ENCODE data around the gene PDZD4.
"Not testable (repeated sequence)": the region's sequence is repeated elsewhere in the genome, so short reads cannot be mapped to it uniquely, and the experiment has no call there.

The PDZD4 gene

GRCh38 chrX:153831429-153832150 lies 1.2 kb upstream of the PDZD4 start:
- DNase-seq = no peak

GRCh38 chrX:153830640-153831428 lies 490 bp upstream of the PDZD4 start:
- no peak for DNase-seq

DNA sequence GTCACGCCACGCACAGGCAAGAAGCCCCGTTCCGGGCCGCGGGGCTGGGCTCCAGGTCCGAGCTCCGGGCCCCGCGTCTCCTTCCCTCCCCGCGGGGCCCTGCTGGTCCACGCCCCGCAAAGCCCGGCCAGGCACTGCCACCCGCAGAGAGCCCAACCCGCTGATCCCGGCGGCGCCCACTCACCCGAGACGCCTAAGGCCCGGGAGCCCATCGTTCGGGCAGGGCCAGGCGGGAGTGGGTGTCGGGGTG lies 870 bp downstream of the PDZD4 start:
- no peak for DNase-seq

- DNase-seq = peak; percentile 21
Measured at GRCh38 chrX:153828723-153829548, 1.4 kb downstream of the PDZD4 start.

GRCh38 chrX:153828308-153828707 lies 2.0 kb downstream of the PDZD4 start:
- no peak for DNase-seq

DNA sequence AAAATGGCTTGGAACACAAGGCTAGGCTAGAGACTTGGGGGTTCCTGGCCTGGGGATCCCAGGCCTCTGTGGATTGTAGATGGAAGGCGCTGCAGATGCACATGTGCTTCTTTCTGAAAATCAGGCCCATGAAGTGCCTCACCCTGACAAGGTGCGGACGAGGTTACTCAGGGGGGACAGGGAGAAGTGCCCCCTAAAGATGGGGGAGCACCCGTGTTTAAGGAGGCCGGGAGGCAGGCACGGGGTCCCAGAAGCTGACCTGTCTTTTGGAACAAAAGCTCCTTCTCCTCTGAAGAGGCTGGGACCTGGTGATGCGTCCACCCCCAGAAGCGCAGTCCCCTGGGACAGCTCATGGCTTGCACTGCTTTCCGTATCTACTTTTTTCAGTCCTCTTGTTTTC lies 2.4 kb downstream of the PDZD4 start:
- DNase-seq = no peak

- DNase-seq = no peak
Measured at GRCh38 chrX:153827016-153827415, 3.3 kb downstream of the PDZD4 start.

- no peak for DNase-seq
Measured at GRCh38 chrX:153825042-153825441, 5.3 kb downstream of the PDZD4 start.

- no peak for DNase-seq
Measured at GRCh38 chrX:153824348-153824747, 6.0 kb downstream of the PDZD4 start.

- DNase-seq = no peak
Measured at GRCh38 chrX:153821066-153821465, 9.3 kb downstream of the PDZD4 start.

DNA sequence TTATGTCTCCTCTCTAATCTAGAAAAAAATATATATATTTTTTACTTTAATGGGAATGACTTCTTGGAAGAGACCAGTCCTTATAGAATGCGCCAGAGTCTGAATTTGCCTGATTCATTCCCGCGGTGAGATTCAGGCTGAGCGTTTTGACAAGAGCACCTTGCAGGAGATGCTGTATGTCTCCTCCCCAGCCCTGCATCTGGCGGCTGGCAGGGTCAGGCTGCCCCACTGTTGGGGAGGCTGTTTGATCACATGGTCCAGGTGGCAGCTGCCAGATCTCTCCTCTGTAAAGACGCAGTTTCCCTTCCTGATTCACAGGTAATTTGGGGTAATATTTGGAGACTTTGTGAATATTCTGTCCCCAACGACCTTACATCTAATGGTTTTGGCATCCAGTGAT lies 9.7 kb downstream of the PDZD4 start:
- no peak for DNase-seq

DNA sequence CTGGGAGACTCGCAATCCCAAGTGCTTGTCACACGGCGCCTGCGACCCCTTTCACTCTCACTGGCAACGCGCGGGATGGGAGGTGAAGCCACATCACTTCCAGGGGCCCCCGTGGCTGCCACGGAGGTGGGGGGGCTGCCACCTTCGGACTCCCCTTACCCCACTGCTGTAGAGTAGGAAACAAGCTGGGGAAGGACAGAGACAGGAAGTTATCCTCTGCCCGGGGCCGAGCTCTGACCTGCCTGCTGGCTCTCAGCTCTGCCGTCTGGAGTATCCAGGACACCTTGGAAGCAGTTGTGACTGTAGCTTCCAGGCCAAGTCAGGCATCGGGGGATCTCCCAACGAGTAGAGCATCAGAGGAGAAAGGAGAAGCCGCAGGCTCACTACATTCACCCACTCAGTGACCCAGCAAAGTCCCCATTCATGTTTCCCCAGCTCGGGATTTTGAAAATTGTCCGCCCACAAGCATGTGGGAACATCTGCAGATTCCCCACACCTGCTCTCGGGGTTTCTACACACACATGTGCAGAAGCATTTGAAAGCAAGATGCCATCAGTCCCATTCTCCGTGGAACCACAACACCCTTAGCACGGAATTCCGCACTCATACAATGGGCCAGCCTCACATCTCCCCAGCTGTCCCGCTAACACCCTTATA lies 10.8 kb downstream of the PDZD4 start:
- DNase-seq = no peak

DNA sequence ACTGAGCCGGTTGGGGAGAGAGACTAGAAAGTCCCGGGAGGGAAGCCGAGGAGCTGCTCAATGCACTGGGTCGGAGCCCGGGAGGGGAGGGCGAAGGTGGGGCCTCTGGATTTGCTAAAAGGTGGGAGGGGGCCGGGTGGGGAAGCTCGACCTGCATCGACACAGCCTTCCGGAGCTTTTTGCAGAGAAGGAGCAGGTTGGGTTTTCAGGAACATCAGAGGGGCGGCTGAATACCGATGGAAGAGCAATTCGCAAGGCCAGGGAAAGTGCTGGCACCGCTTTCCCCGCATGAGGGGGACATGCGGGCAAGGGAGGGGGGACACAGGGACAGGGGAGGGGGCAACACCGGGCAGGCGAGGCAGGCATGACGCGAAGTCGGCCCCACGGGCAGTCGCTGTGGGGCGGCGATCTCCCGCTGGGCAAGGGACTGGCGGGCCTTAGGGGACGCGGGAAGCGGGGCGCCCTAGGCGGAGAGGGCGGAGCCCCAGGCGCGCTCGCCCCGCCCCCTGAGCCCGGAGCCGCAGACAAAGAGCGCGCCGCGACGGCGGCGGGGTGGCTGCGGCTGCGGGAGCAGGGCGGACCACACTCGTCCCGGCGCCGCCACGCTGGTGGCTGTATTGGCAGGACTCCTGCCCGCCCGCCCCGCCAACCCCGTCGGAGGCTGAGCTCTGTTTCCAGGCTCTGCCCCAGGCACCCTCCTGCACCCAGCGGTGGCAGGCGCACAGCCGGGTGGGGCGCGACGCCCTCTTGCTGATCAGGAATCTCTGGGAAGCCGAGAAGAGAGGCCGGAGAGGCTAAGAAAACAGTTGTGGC lies 11.6 kb downstream of the PDZD4 start:
- DNase-seq = peak; percentile 8

DNA sequence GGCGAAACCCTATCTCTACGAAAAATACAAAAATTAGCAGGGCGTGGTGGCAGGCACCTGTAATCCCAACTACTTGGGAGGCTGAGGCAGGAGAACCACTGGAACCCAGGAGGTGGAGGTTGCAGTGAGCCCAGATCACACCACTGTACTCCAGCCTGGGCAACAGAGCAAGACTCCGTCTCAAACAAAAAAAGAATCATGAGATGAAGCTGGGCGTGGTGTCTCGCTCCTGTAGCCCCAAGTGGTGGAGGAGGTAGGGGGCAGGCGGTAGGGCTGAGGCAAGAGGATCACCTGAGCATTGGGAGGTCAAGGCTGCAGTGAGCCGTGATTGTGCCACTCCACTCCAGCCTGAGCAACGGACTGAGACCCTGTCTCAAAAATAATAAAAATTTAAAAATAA lies 12.3 kb downstream of the PDZD4 start:
- not testable (repeated sequence) for DNase-seq

- no peak for DNase-seq
Measured at GRCh38 chrX:153816831-153817690, 13.3 kb downstream of the PDZD4 start.

DNA sequence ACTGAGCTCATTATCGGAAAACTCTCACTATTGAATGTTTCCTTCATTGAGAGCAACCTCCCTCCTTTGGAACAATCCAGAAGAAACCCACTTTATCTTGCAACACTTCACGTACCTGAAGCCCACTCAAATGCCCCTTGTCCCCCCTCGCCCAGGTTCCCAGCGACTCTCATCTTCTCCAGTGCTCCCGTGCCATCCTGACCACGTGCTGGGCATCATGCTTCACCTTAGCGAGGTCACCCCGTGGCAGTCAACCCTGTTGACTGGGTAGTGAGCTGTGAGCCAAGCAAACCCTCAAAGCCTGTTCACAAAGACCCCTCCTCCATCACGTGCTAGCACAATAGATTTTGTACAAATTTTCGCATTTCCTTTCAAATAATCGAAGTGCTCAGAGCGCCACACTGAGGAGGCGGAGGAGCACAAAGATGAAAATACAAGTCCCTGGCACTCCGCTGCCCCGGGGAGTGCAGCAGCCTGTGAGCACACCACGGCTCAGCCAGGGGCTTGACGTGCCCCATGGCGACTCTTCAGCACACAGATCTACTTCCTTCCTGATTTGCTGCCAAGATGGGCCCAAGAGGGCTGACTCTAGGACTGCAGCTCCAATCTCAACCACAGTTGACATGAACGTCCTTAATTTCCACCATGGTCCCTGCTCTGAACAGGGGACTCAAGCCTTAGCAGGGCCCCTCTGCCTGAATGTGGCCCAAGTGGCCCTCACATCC lies 15.6 kb downstream of the PDZD4 start:
- DNase-seq = no peak

DNA sequence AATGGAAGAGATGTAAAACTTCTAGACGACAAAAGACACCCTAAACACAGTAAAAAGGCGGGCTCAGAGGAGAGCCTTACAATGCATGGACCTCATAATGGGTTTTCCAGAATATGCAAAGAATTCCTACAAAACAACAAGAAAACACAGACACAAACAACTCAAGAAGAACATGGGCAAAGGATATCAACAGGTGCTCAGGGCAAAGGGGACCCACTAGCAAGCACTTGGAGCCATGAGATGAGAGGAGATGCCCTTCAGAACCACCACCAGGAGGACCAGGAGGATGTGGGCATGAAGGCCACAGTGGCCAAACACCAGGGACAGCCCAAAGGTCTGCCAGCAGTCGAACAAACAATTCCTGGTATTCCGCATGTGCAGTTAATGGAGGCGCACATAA lies 17.2 kb downstream of the PDZD4 start:
- no peak for DNase-seq

DNA sequence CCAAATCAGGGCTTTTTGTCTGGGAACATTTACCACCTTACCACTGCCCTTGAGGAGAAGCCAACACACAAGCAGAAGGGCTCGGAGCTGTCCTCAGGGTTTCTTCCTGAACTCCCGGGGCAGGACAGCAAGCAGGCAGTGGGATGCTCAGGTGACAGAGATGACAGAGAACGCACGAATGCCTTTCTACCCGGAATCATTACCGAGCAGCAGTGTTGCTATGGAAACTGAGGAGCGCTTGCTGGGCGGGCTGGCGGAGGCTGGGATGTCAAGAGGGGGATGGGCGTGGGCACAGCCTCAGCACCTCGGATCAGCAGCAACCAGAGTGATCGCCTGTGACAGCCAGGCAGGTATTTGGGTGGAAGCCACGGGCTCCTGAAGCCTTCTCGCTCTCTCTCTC lies 18.1 kb downstream of the PDZD4 start:
- no peak for DNase-seq

- DNase-seq = no peak
Measured at GRCh38 chrX:153807976-153808375, 22.4 kb downstream of the PDZD4 start.

DNA sequence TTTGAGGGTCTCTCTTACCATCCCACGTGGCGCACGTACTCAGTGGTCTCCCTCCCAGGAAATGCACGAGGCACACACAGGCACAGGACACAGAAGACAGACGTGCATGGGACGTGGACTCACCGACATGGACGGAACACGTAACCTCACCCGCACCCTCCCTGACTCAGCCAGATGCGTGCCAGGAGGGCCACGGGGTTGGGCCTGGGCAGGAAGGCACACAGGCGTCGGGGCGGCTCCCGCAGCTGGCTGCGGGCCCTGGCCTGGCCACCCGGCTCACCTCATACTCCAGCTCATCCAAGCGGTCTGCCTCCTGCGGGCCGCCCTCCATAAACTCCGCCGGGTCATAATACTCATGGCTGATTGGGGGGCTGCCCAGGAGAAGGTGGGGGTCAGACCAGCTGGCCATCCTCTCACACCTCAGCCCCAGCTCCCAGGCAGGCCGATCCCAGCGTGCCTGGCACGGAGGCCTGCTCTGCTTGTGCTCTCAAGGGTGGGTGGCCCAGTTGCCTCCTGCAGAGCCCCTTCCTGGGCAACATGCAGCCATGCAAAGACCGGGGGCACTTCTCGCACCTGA lies 23.3 kb downstream of the PDZD4 start:
- DNase-seq = no peak
